Ishikawa (cell line): ENCODE results near the gene CMTM1.

Source experiments
- CEBPB ChIP-seq: IDR thresholded peaks from 2 replicates; pipeline ENCODE4 v1.6.1; 2012
- CREB1 ChIP-seq: IDR thresholded peaks from 2 replicates; pipeline ENCODE4 v1.6.1; 2012; ENCODE audit warnings: low read depth
- EGR1 ChIP-seq: IDR thresholded peaks from 2 replicates; pipeline ENCODE4 v1.6.1; 2012
- EP300 ChIP-seq: IDR thresholded peaks from 2 replicates; pipeline ENCODE4 v1.6.1; 2012; ENCODE audit warnings: borderline replicate concordance
- FOXM1 ChIP-seq: IDR thresholded peaks from 2 replicates; pipeline ENCODE4 v1.6.1; 2012; ENCODE audit warnings: low read depth, borderline replicate concordance
- NFIC ChIP-seq: IDR thresholded peaks from 2 replicates; pipeline ENCODE4 v1.6.1; 2012
- RAD21 ChIP-seq: IDR thresholded peaks from 2 replicates; pipeline ENCODE4 v1.6.1; 2012; ENCODE audit warnings: low read depth
- TAF1 ChIP-seq: IDR thresholded peaks from 2 replicates; pipeline ENCODE4 v1.6.1; 2012; ENCODE audit warnings: low read depth, mild to moderate bottlenecking
- TCF12 ChIP-seq: IDR thresholded peaks from 2 replicates; pipeline ENCODE4 v1.6.1; 2012; ENCODE audit warnings: low read depth
- TEAD4 ChIP-seq: IDR thresholded peaks from 2 replicates; pipeline ENCODE4 v1.6.1; 2012
- USF1 ChIP-seq: IDR thresholded peaks from 2 replicates; pipeline ENCODE4 v1.6.1; 2012
- YY1 ChIP-seq: IDR thresholded peaks from 2 replicates; pipeline ENCODE4 v1.6.1; 2012; ENCODE audit warnings: low read depth
- ZBTB7A ChIP-seq: IDR thresholded peaks from 2 replicates; pipeline ENCODE4 v1.6.1; 2012; ENCODE audit warnings: low read depth
- TF ChIP-seq, protein P1 (sequence below): IDR thresholded peaks from 2 replicates; pipeline ENCODE4 v1.6.1; 2012; ENCODE audit warnings: low read depth, mild to moderate bottlenecking
- TF ChIP-seq, protein P2 (sequence below): IDR thresholded peaks from 2 replicates; pipeline ENCODE4 v1.6.1; 2012

Gene CMTM1

GRCh38 chr16:66610111-66610820, 44.0 kb downstream of the CMTM1 start:
- no peak for TF ChIP-seq CEBPB
- no peak for TF ChIP-seq USF1
- no peak for TF ChIP-seq TAF1
- no peak for TF ChIP-seq RAD21
- no peak for TF ChIP-seq EGR1
- no peak for TF ChIP-seq TCF12
- TF ChIP-seq, protein P1, sequence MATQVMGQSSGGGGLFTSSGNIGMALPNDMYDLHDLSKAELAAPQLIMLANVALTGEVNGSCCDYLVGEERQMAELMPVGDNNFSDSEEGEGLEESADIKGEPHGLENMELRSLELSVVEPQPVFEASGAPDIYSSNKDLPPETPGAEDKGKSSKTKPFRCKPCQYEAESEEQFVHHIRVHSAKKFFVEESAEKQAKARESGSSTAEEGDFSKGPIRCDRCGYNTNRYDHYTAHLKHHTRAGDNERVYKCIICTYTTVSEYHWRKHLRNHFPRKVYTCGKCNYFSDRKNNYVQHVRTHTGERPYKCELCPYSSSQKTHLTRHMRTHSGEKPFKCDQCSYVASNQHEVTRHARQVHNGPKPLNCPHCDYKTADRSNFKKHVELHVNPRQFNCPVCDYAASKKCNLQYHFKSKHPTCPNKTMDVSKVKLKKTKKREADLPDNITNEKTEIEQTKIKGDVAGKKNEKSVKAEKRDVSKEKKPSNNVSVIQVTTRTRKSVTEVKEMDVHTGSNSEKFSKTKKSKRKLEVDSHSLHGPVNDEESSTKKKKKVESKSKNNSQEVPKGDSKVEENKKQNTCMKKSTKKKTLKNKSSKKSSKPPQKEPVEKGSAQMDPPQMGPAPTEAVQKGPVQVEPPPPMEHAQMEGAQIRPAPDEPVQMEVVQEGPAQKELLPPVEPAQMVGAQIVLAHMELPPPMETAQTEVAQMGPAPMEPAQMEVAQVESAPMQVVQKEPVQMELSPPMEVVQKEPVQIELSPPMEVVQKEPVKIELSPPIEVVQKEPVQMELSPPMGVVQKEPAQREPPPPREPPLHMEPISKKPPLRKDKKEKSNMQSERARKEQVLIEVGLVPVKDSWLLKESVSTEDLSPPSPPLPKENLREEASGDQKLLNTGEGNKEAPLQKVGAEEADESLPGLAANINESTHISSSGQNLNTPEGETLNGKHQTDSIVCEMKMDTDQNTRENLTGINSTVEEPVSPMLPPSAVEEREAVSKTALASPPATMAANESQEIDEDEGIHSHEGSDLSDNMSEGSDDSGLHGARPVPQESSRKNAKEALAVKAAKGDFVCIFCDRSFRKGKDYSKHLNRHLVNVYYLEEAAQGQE: no peak
- TF ChIP-seq ZBTB7A: no peak
- TF ChIP-seq YY1: no peak
- no peak for TF ChIP-seq NFIC
- no peak for TF ChIP-seq FOXM1
- TF ChIP-seq EP300: no peak
- TF ChIP-seq, protein P2, sequence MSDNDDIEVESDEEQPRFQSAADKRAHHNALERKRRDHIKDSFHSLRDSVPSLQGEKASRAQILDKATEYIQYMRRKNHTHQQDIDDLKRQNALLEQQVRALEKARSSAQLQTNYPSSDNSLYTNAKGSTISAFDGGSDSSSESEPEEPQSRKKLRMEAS: no peak
- no peak for TF ChIP-seq TEAD4
- TF ChIP-seq CREB1: no peak

GRCh38 chr16:66612422-66612821, 46.2 kb downstream of the CMTM1 start:
- TF ChIP-seq FOXM1: no peak
- TF ChIP-seq CREB1: no peak
- TF ChIP-seq YY1: no peak
- TF ChIP-seq NFIC: no peak

GRCh38 chr16:66614161-66614802, 48.0 kb downstream of the CMTM1 start:
- TF ChIP-seq, protein P2: no peak
- TF ChIP-seq ZBTB7A (no peak), TEAD4 (no peak), CREB1 (no peak), NFIC (no peak), CEBPB (no peak), EGR1 (no peak), EP300 (no peak), RAD21 (no peak), TAF1 (no peak)
- TF ChIP-seq, protein P1: no peak

- TF ChIP-seq, protein P1: no peak
- no peak for TF ChIP-seq EP300
- TF ChIP-seq ZBTB7A: no peak
- TF ChIP-seq FOXM1: no peak
- TF ChIP-seq USF1: no peak
- TF ChIP-seq YY1: no peak
- TF ChIP-seq TCF12: no peak
- no peak for TF ChIP-seq CEBPB
Measured at GRCh38 chr16:66616169-66616568, 49.9 kb downstream of the CMTM1 start.
